H1 (cell line): ENCODE results near the gene MUC5AC. TPM values are rescaled to one million over a fixed set of nuclear protein-coding genes. Genes with fewer than 3 reads are reported as not detected.

Experiments
- CTCF ChIA-PET: fragments of 300-600 bp; sonication (Branson Sonifier 250); formaldehyde crosslinking; loops from one replicate; lab custom pipeline; 2021; ENCODE audit not compliant: partially characterized antibody; lab: Charles Lee
- POLR2A ChIA-PET: fragments of 300-600 bp; sonication (Branson Sonifier 250); formaldehyde crosslinking; loops from one replicate; lab custom pipeline; 2021; ENCODE audit warnings: inconsistent platforms; ENCODE audit not compliant: partially characterized antibody; lab: Charles Lee
- DNase-seq, 2 experiments: peaks; one replicate each; pipeline versions ENCODE4 v3.0.0 to v3.0.0-alpha.2; 2010 to 2022; ENCODE audit warnings: low spot score in 2 of 2, low read depth in 1 of 2, mixed read lengths in 1 of 2
- FAIRE-seq: peaks from 2 replicates; lab custom pipeline; 2011; peaks lifted over from hg19 to GRCh38; lab: Jason Lieb, UNC
- H2AFZ ChIP-seq: 2 replicates; pipeline ENCODE4 v1.8.1; 2012; ENCODE audit warnings: low read length, inconsistent platforms
- H2AK5ac ChIP-seq: 2 replicates; pipeline ENCODE4 v1.6.1; 2013; ENCODE audit warnings: low read depth, low read length
- H2BK120ac ChIP-seq: replicated peaks from 2 replicates; pipeline ENCODE3; 2013; ENCODE audit warnings: low read depth, low read length, inconsistent platforms
- H2BK12ac ChIP-seq: 2 replicates; pipeline ENCODE4 v1.6.1; 2013; ENCODE audit warnings: low read depth, low read length
- H2BK15ac ChIP-seq: 2 replicates; pipeline ENCODE4 v1.6.1; 2013; ENCODE audit warnings: low read length
- H2BK20ac ChIP-seq: 2 replicates; pipeline ENCODE4 v1.6.1; 2013; ENCODE audit warnings: low read length
- H2BK5ac ChIP-seq: 2 replicates; pipeline ENCODE4 v1.6.1; 2013; ENCODE audit warnings: low read depth, low read length
- H3K14ac ChIP-seq: 2 replicates; pipeline ENCODE4 v1.6.1; 2013; ENCODE audit warnings: inconsistent platforms; ENCODE audit not compliant: insufficient read length
- H3K18ac ChIP-seq: 2 replicates; pipeline ENCODE4 v1.6.1; 2013; ENCODE audit warnings: low read length; ENCODE audit errors: extremely low read depth
- H3K23ac ChIP-seq: 2 replicates; pipeline ENCODE4 v1.6.1; 2013; ENCODE audit warnings: inconsistent platforms; ENCODE audit not compliant: insufficient read length
- H3K23me2 ChIP-seq: 2 replicates; pipeline ENCODE4 v1.6.1; 2013; ENCODE audit warnings: low read depth, low read length
- H3K27ac ChIP-seq: 2 replicates; pipeline ENCODE4 v1.6.1; 2011; ENCODE audit warnings: low read depth, low read length, inconsistent platforms
- H3K27me3 ChIP-seq, 4 experiments: replicated peaks in 1 of 4; 1 replicate in 1 of 4; 2 replicates in 3 of 4; pipeline versions ENCODE4 v1.6.1 to v1.8.1; 2011 to 2013; ENCODE audit warnings: low read length in 3 of 4, mild to moderate bottlenecking in 3 of 4, inconsistent platforms in 2 of 4, mixed read lengths in 2 of 4, moderate library complexity in 1 of 4; ENCODE audit not compliant: control insufficient read depth in 3 of 4, insufficient read depth in 3 of 4; ENCODE audit errors: extremely low read depth in 1 of 4
- H3K36me3 ChIP-seq, 4 experiments: 2 replicates each; pipeline versions ENCODE4 v1.6.1 to v1.8.1; 2011 to 2013; ENCODE audit warnings: mild to moderate bottlenecking in 4 of 4, low read length in 3 of 4, moderate library complexity in 2 of 4, control low read depth in 1 of 4, inconsistent platforms in 1 of 4; ENCODE audit not compliant: insufficient read depth in 4 of 4, control insufficient read depth in 2 of 4
- H3K4ac ChIP-seq: replicated peaks from 2 replicates; pipeline ENCODE3; 2013; ENCODE audit warnings: low read length, low read depth, mixed read lengths, inconsistent platforms; ENCODE audit not compliant: insufficient read length
- H3K4me1 ChIP-seq, 4 experiments: replicated peaks in 1 of 4; 1 replicate in 1 of 4; 2 replicates in 3 of 4; pipeline versions ENCODE4 v1.6.1 to v1.8.1; 2011 to 2013; ENCODE audit warnings: low read length in 3 of 4, inconsistent platforms in 2 of 4, mixed read lengths in 1 of 4; ENCODE audit not compliant: insufficient read depth in 4 of 4, control insufficient read depth in 3 of 4
- H3K4me2 ChIP-seq, 2 experiments: 2 replicates each; pipeline versions ENCODE4 v1.6.1 to v1.8.1; 2011 to 2013; ENCODE audit warnings: low read depth in 2 of 2, low read length in 2 of 2, control low read depth in 1 of 2, inconsistent platforms in 1 of 2, mild to moderate bottlenecking in 1 of 2; ENCODE audit not compliant: insufficient read depth in 1 of 2
- H3K4me3 ChIP-seq, 4 experiments: fragments of 200-600, 300-600 bp in 1 of 4; sonication (generic), shearing (Covaris generic), sonication (Bioruptor Twin) in 1 of 4; 2 replicates each; pipeline versions ENCODE4 v1.5.1 to v1.8.1; 2011 to 2016; ENCODE audit warnings: low read length in 4 of 4, low read depth in 3 of 4, control low read depth in 2 of 4, inconsistent platforms in 2 of 4, mild to moderate bottlenecking in 2 of 4, mixed read lengths in 1 of 4, moderate library complexity in 1 of 4; ENCODE audit not compliant: insufficient read depth in 2 of 4; ENCODE audit errors: extremely low read depth in 1 of 4
- H3K56ac ChIP-seq: replicated peaks from 2 replicates; pipeline ENCODE3; 2013; ENCODE audit warnings: low read depth, mild to moderate bottlenecking, mixed read lengths, low read length, inconsistent platforms; ENCODE audit not compliant: insufficient read length
- H3K79me1 ChIP-seq: 2 replicates; pipeline ENCODE4 v1.6.1; 2013; ENCODE audit warnings: low read depth, low read length, control low read depth
- H3K79me2 ChIP-seq, 2 experiments: 2 replicates each; pipeline versions ENCODE4 v1.6.1 to v1.8.1; 2012 to 2013; ENCODE audit warnings: low read length in 2 of 2, mild to moderate bottlenecking in 2 of 2, inconsistent platforms in 1 of 2; ENCODE audit not compliant: insufficient read depth in 2 of 2, control insufficient read depth in 1 of 2
- H3K9ac ChIP-seq, 4 experiments: replicated peaks in 1 of 4; 1 replicate in 1 of 4; 2 replicates in 3 of 4; pipeline versions ENCODE4 v1.6.1 to v1.8.1; 2011 to 2013; ENCODE audit warnings: low read depth in 3 of 4, low read length in 3 of 4, control low read depth in 2 of 4, mild to moderate bottlenecking in 2 of 4, moderate library complexity in 2 of 4, inconsistent platforms in 1 of 4; ENCODE audit errors: extremely low read depth in 1 of 4
- H3K9me3 ChIP-seq, 2 experiments: 2 replicates each; pipeline versions ENCODE4 v1.6.1 to v1.8.1; 2012 to 2013; ENCODE audit warnings: mild to moderate bottlenecking in 2 of 2, moderate library complexity in 2 of 2, control low read depth in 1 of 2, inconsistent platforms in 1 of 2, low read depth in 1 of 2, low read length in 1 of 2, mixed read lengths in 1 of 2; ENCODE audit not compliant: insufficient read depth in 2 of 2
- H4K20me1 ChIP-seq, 2 experiments: replicated peaks in 1 of 2; 2 replicates each; pipeline versions ENCODE3 to v1.8.1; 2011 to 2013; ENCODE audit warnings: inconsistent platforms in 2 of 2, low read length in 2 of 2, mild to moderate bottlenecking in 1 of 2; ENCODE audit not compliant: insufficient read depth in 2 of 2, control insufficient read depth in 1 of 2
- H4K5ac ChIP-seq: 2 replicates; pipeline ENCODE4 v1.6.1; 2013; ENCODE audit warnings: low read length, low read depth, mixed read lengths, inconsistent platforms; ENCODE audit not compliant: insufficient read length
- H4K8ac ChIP-seq: 2 replicates; pipeline ENCODE4 v1.8.0; 2013; ENCODE audit warnings: mild to moderate bottlenecking, moderate library complexity, low read length, inconsistent platforms; ENCODE audit not compliant: insufficient read depth; ENCODE audit errors: extremely low read depth
- H4K91ac ChIP-seq: replicated peaks from 2 replicates; pipeline ENCODE3; 2013; ENCODE audit warnings: low read length, mixed read lengths, inconsistent platforms; ENCODE audit not compliant: insufficient read length
- ASH2L ChIP-seq: fragments of 200-600, 300-600 bp; sonication (generic); IDR thresholded peaks from one replicate; pipeline ENCODE4 v1.7.1; 2017; ENCODE audit warnings: low read length
- CTCF ChIP-seq, 3 experiments: IDR thresholded peaks; 1 replicate in 2 of 3; 2 replicates in 1 of 3; pipeline versions ENCODE4 v1.5.1 to v1.6.1; 2011; ENCODE audit warnings: low read length in 3 of 3, mild to moderate bottlenecking in 3 of 3, inconsistent platforms in 2 of 3, low read depth in 1 of 3, moderate library complexity in 1 of 3; ENCODE audit not compliant: insufficient read depth in 1 of 3; ENCODE audit errors: control extremely low read depth in 1 of 3
- GABPA ChIP-seq: IDR thresholded peaks from 2 replicates; pipeline ENCODE4 v1.6.1; 2011; ENCODE audit warnings: mild to moderate bottlenecking, low read length, moderate library complexity, borderline replicate concordance; ENCODE audit not compliant: insufficient read depth
- KDM4A ChIP-seq: IDR thresholded peaks from one replicate; pipeline ENCODE4 v1.7.1; 2012; ENCODE audit warnings: low read depth, mild to moderate bottlenecking, moderate library complexity, low read length, inconsistent platforms; ENCODE audit not compliant: severe bottlenecking
- NANOG ChIP-seq: IDR thresholded peaks from 2 replicates; pipeline ENCODE4 v1.6.1; 2011; ENCODE audit warnings: low read length, low read depth, mild to moderate bottlenecking, inconsistent platforms; ENCODE audit not compliant: insufficient read depth, poor library complexity, severe bottlenecking
- POLR2A ChIP-seq, 2 experiments: IDR thresholded peaks; 1 replicate in 1 of 2; 2 replicates in 1 of 2; pipeline ENCODE4 v1.6.1; 2011; ENCODE audit warnings: low read depth in 2 of 2, low read length in 2 of 2, mild to moderate bottlenecking in 2 of 2; ENCODE audit errors: control extremely low read depth in 1 of 2
- RAD21 ChIP-seq, 2 experiments: IDR thresholded peaks in 1 of 2; conservative IDR thresholded peaks in 1 of 2; 2 replicates each; pipeline ENCODE4 v1.6.1; 2011; ENCODE audit warnings: low read depth in 2 of 2, low read length in 2 of 2, improper control_type of control experiment in 1 of 2, inconsistent platforms in 1 of 2, mild to moderate bottlenecking in 1 of 2, moderate library complexity in 1 of 2
- SIN3A ChIP-seq, 2 experiments: IDR thresholded peaks in 1 of 2; conservative IDR thresholded peaks in 1 of 2; 2 replicates each; pipeline ENCODE4 v1.6.1; 2011 to 2012; ENCODE audit warnings: low read length in 2 of 2, improper control_type of control experiment in 1 of 2, low read depth in 1 of 2, mild to moderate bottlenecking in 1 of 2
- SIX5 ChIP-seq: IDR thresholded peaks from 2 replicates; pipeline ENCODE4 v1.6.1; 2011; ENCODE audit warnings: mild to moderate bottlenecking, low read depth, low read length
- TCF12 ChIP-seq: IDR thresholded peaks from 2 replicates; pipeline ENCODE4 v1.6.1; 2011; ENCODE audit warnings: low read depth, mild to moderate bottlenecking, low read length
- YY1 ChIP-seq: IDR thresholded peaks from 2 replicates; pipeline ENCODE4 v1.6.1; 2011; ENCODE audit warnings: low read depth, mild to moderate bottlenecking, low read length
- WGBS, 2 experiments: shearing (Covaris generic) in 1 of 2; methylation state at CpG; one replicate each; pipeline versions ENCODE4 v1.1.6 to v1.1.7; 2013 to 2015; ENCODE audit warnings: low lambda C conversion rate in 2 of 2, mixed read lengths in 2 of 2, inconsistent platforms in 1 of 2, low coverage in 1 of 2, missing lambda C conversion rate in 1 of 2; ENCODE audit not compliant: insufficient replicate concordance in 2 of 2, insufficient coverage in 1 of 2, insufficient read length in 1 of 2; ENCODE audit errors: extremely low coverage in 1 of 2, missing lambda C conversion rate in 1 of 2; 5-methylcytosine and 5-hydroxymethylcytosine counted together
- polyA plus RNA-seq, 7 experiments: library from polyadenylated mRNA; depleted of rRNA in 3 of 7; stranded (reverse) in 5 of 7; unstranded in 2 of 7; fragments of >200 nt in 5 of 7; fragments of 200-250 nt in 2 of 7; gene quantifications; 1 replicate in 5 of 7; 2 replicates in 1 of 7; 4 replicates in 1 of 7; pipeline versions ENCODE4 v1.2.1 to v1.2.3, GENCODE V29; 2011 to 2013; ENCODE audit warnings: missing spikeins in 2 of 7, mixed read lengths in 2 of 7
- total RNA-seq: library from RNA; stranded (reverse); fragmentation: NEBNext Ultra II Directional; extraction: Animal tissue kit (Norgen Biotek cat#: 25700); gene quantifications from 2 replicates; pipeline ENCODE4 v1.2.1, GENCODE V29; 2021

MUC5AC gene
- total and polyA plus RNA-seq, 2 of the 8 experiments (the other 6 are each of a cell fraction or from before 2014, with no cell fraction given), result not detected

GRCh38 chr11:1129611-1130160 lies 28.1 kb upstream of the MUC5AC start:
- Histone ChIP-seq H2BK20ac (no peak overlapping the region), H4K5ac (no peak overlapping the region), H4K8ac (no peak overlapping the region), H4K20me1 (no peaks in the 10 kb centered on the region), H3K27me3 (no peaks in the 10 kb centered on the region), H3K23me2 (peaks cover 5% of the 10 kb centered on the region; the same call in 1 of the 2 replicates), H2BK120ac (no peak overlapping the region), H2AK5ac (no peak overlapping the region), H3K4ac (no peak overlapping the region), H2AFZ (no peak overlapping the region), H3K18ac (no peak overlapping the region), H3K14ac (no peak overlapping the region), H3K9me3 (peaks cover 28 to 63% of the 10 kb centered on the region in 2 experiments; a peak in 3 of 4 replicates), H2BK15ac (no peak overlapping the region), H3K4me1 (no peaks in the 10 kb centered on the region; a peak in 1 of 7 replicates), H4K91ac (no peak overlapping the region), H3K4me3 (no peak overlapping the region), H3K27ac (no peak overlapping the region), H3K79me2 (no peaks in the 10 kb centered on the region), H3K79me1 (no peaks in the 10 kb centered on the region), H2BK12ac (no peak overlapping the region), H3K4me2 (no peak overlapping the region), H3K9ac (no peak overlapping the region), H3K36me3 (no peaks in the 10 kb centered on the region), H3K23ac (no peak overlapping the region), H2BK5ac (no peak overlapping the region), H3K56ac (no peak overlapping the region)
- DNase-seq (no peak), FAIRE-seq (no peak)
- 88% methylated on average over 18 of the region's 18 CpGs; no CpG with 5 or more reads in 1 of the 2 experiments for WGBS, 2 experiments
- ChIA-PET CTCF (no interaction called here), POLR2A (no interaction called here)
- TF ChIP-seq ASH2L (no peak), GABPA (no peak), RAD21 (IDR thresholded peaks at IDR 0.05 in 1 of 2, conservative IDR thresholded peaks at IDR 0.05 in 1 of 2; ENCODE audit: low read depth in 2 of 2, low read length in 2 of 2) (no peak), SIX5 (no peak), SIN3A (conservative IDR thresholded peaks at IDR 0.05 in 1 of 2, IDR thresholded peaks at IDR 0.05 in 1 of 2; ENCODE audit: low read depth in 1 of 2, low read length in 2 of 2) (no peak), KDM4A (no peak), TCF12 (no peak), CTCF (IDR thresholded peaks at IDR 0.05; ENCODE audit: control extremely low read depth in 1 of 3, insufficient read depth in 1 of 3, low read depth in 1 of 3, low read length in 3 of 3) (no peak), NANOG (no peak), YY1 (no peak), POLR2A (IDR thresholded peaks at IDR 0.05; ENCODE audit: control extremely low read depth in 1 of 2, low read depth in 2 of 2, low read length in 2 of 2) (no peak)
